NCI-H146 treated with DMSO at 0.1 percent for 48 hours (cell line): ENCODE measurements around the gene DNAJB12.
"Not testable (repeated sequence)": the region's sequence is repeated elsewhere in the genome, so short reads cannot be mapped to it uniquely, and the experiment has no call there.

Experiments
- DNase-seq: peaks from one replicate; lab custom pipeline; 2025; ENCODE audit not compliant: unreplicated experiment; lab: John Stamatoyannopoulos, UW

The DNAJB12 gene

GRCh38 chr10:72353965-72354355 lies 759 bp downstream of the DNAJB12 start:
- DNase-seq = peak; percentile 24

- DNase-seq = peak; percentile 24
Observed at GRCh38 chr10:72353028-72353964, 1.4 kb downstream of the DNAJB12 start.

- DNase-seq = no peak
Observed at GRCh38 chr10:72351479-72351878, 3.2 kb downstream of the DNAJB12 start.

GRCh38 chr10:72349438-72349837 lies 5.3 kb downstream of the DNAJB12 start:
- no peak for DNase-seq

- DNase-seq = no peak
Observed at GRCh38 chr10:72348282-72348681, 6.4 kb downstream of the DNAJB12 start.

- not testable (repeated sequence) for DNase-seq
Observed at GRCh38 chr10:72346117-72346516, 8.6 kb downstream of the DNAJB12 start.

GRCh38 chr10:72344932-72345331 lies 9.8 kb downstream of the DNAJB12 start:
- DNase-seq = no peak

- no peak for DNase-seq
Observed at GRCh38 chr10:72342911-72343310, 11.8 kb downstream of the DNAJB12 start.

- no peak for DNase-seq
Observed at GRCh38 chr10:72340510-72341261, 14.0 kb downstream of the DNAJB12 start.

- DNase-seq = no peak
Observed at GRCh38 chr10:72338180-72338579, 16.5 kb downstream of the DNAJB12 start.

GRCh38 chr10:72337722-72338121 lies 17.0 kb downstream of the DNAJB12 start:
- DNase-seq = no peak

GRCh38 chr10:72337039-72337629 lies 17.6 kb downstream of the DNAJB12 start:
- DNase-seq = no peak

GRCh38 chr10:72336259-72337038 lies 18.3 kb downstream of the DNAJB12 start:
- no peak for DNase-seq

- DNase-seq = no peak
Observed at GRCh38 chr10:72335394-72336258, 19.1 kb downstream of the DNAJB12 start.

- DNase-seq = no peak
Observed at GRCh38 chr10:72334825-72335393, 19.8 kb downstream of the DNAJB12 start.

GRCh38 chr10:72334196-72334824 lies 20.4 kb downstream of the DNAJB12 start:
- peak; percentile 72 for DNase-seq

GRCh38 chr10:72333112-72334015 lies 21.4 kb downstream of the DNAJB12 start:
- DNase-seq = no peak
